Measurements from ENCODE around the gene RAB5B.
"Not testable (repeated sequence)": the region's sequence is repeated elsewhere in the genome, so short reads cannot be mapped to it uniquely, and the experiment has no call there.

The RAB5B gene

DNA sequence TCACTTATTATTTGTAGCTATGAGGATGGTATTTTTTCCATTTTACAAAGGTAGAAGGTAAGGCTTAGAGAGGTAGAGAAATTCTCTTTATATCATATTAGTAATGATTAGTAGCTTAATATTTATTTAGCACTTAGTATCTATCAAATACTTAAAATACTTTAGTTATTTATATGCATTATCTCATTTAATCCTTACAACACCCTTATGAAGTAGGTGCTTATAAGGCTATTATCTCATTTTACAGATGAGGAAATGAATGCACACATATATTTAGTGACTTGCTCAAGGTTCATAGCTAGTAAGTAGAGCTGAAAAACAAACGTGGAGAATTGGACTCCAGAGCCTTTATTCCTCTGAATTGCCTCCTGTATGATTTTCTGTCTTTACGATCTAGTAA, 11.0 kb downstream of the RAB5B start:
- DNase-seq = no peak

DNA sequence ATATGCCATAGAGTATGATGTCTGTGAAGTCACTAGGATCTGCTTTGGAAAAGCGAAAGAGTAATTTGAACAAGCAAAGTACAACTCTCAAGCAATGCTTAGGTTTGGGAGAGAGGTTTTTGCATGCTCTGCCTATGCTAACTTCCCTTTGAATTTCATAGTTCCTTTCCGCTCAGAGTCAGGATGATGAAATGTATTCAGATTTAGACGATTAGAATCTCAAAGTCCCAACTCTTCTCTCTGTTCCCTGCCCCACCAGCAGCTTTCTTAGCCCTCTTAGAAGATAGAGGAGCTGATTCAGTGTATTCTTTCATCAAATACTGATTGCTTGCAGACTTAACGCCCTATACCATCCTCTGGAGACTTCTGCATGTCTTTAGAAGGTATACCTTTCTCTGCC, 11.5 kb downstream of the RAB5B start:
- no peak for DNase-seq

DNA sequence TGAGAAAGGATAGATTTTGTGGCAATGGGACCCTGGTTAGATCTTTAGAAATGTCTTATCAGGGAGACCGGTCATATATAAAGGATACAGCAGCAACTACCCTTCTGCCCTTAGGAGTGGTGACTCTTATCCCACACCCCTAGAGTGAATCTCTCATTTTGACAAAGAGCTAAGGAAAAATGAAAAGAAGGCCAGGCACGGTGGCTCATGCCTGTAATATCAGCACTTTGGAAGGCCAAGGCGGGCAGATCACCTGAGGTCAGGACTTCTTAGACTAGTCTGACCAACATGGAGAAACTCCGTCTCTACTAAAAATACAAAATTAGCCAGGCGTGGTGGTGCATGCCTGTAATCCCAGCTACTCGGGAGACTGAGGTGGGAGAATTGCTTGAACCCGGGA, 12.1 kb downstream of the RAB5B start:
- DNase-seq = not testable (repeated sequence)

DNA sequence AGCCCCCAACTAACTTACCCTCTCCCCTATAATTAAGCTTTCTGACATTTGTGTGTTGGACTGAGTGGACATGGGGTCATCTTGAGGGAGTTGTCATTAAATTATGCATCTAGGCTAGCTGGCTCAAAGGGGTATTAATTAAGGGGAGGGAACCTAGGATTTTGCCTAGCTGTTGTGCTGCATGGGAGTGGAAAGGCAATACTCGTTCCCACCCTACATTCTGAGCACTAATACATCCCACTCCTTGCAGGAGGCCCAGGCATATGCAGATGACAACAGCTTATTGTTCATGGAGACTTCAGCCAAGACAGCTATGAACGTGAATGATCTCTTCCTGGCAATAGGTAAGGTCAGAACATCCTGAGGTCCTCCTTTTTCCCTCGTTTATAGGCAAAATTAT, 17.2 kb downstream of the RAB5B start:
- DNase-seq = no peak

DNA sequence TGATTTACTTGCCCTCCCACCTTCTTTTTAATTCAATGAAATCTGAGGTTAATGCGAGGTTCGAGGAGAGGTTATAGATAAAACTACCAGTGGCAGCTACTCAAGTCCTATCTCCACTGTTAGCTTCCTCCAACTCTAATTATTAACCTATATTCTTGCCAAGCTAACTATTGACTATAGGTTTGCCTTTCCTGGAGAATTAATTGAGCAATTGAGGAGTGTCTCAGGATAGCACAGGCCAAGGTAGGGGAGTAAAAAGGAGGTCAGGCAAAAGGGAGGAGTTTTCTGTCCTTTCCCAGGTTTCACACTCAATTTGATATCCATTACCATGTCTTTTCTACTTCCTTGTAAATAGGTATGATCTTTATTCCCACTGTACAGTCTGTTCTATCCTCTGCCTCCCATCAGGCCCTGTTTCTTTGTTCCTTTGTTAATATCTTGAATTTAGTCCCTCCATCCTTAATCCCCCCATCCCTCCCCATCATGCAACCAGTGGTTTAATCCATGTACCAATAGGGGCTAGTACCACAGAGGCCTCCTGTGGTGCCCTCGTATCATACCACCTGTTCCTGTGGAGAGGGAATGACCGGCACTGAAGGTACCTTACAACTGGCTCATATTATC, 19.5 kb downstream of the RAB5B start:
- DNase-seq = no peak

DNA sequence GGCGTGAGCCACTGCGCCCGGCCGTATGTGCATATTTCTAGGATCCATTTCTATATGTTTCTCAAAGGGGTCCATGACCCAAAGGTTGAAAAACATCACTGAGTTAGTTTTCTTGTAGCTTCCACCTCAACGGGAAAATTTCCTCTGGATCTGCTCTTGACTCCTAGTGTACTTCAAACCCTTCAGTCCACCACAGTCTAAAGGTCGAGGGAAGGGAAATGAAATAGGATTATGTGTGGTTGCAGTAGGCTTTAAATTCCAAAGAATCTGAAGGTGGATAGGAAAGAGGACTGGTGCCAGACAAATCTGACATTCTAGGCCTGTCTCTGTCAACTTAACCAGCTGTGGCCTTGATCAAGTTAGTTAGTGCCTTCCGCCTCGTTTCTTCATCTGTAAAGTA, 21.5 kb downstream of the RAB5B start:
- no peak for DNase-seq

DNA sequence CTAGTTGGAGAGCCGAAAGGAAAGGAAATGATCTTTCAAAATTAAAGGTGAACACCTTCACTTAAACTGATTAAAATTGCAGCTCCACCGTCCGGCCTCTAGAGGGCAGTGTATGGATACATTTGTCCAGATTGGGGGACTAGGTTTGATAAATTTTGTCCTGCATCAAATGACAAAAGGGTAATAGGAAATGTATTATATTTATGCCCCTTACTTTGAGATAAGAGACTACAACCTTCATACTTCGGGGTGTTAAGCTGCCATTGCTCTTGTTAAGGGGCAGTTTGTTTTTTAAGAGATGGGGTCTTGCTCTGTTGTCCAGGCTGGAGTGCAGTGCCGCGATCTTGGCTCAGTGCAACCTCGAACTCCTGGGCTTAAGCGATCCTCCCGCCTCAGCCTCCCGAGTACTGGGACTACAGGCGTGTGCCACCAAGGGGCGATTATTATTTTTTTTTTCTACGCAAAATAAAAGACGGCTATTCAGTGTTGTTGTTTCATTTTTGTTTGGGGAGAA, 22.4 kb downstream of the RAB5B start:
- peak; percentile 37 for DNase-seq

DNA sequence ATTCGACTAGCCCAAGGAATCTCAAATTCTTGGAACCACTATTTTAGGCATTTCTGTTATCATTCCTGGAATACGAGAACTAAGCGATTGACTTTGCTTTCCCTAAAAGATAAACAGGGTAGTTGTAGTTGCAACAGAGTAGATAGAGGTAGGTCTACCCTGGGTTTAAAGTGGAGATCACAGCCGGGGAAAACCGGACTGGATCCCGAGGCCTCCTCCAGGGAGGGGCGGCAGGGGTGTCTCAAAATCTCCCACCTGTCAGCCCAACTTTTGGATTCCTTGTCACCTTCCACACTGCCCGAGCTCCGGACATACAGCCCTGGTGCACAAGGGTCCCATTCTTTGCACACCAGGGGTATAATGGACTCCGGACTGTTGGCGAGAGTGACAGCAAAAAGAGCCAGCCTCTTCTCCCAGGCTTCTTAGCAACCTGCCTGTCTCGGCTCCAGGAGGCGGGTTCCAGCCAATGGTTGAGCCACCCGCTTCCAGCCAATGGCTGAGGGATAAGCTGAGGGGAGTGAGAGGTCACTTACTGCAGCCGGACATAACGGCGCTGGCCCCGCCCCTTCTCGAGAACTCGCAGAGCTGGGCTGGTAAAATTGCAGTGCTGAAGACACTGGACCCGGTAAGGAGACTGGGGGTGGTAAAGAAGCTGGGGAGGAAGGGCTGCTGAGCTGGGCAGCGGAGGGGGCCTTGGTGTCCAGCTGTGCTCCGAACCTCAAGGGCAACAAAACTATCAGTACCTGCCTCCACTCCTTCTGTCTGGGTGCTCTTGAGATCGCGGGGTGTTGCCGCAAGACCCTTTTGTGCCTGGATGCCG, 23.0 kb downstream of the RAB5B start, which contains the start of gene SUOX:
Gene SUOX, plus strand, starts transcription at position 562 of the 820 bp plus-strand sequence. CDS start 4,946 bp downstream, outside the sequence.
- peak; percentile 100 for DNase-seq

DNA sequence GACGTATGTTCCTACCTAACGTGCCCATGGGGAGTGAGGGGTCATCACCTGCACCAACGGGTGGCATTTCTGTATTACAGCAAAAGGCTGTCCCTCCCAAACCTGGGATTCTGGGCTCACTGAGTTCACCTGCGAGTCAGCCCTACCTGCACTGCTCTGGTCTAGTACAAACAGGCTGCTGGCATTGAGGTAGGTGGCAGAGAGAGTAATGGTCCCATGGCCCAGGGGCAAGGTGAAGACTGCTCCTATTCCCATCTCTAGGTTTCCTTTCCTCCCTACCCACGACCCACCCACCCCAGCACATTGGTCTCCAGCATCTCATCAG, 23.6 kb downstream of the RAB5B start:
- DNase-seq = no peak

DNA sequence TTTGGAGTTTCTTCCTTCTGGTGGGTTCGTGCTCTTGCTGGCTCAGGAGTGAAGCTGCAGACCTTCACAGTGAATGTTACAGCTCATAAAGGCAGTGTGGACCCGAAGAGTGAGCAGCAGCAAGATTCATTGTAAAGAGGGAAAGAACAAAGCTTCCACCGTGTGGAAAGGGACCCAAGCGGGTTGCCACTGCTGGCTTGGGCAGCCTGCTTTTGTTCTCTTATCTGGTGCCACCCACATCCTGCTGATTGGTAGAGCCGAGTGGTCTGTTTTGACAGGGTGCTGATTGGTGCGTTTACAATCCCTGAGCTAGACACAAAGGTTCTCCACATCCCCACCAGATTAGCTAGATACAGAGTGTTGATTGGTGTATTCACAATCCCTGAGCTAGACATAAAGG, 25.6 kb downstream of the RAB5B start:
- DNase-seq = not testable (repeated sequence)

DNA sequence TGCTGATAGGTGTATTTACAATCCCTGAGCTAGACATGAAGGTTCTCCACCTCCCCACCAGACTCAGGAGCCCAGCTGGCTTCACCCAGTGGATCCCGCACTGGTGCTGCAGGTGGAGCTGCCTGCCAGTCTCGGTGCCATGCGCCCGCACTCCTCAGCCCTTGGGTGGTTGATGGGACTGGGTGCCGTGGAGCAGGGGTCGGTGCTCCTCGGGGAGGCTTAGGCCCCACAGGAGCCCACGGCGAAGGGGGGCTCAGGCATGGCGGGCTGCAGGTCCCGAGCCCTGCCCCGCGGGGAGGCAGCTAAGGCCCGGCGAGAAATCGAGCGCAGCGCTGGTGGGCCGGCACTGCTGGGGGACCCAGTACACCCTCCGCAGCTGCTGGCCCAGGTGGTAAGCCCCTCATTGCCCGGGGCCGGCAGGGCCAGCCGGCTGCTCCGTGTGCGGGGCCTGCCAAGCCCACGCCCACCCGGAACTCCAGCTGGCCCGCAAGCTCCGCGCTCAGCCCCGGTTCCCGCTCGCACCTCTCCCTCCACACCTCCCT, 26.2 kb downstream of the RAB5B start:
- DNase-seq = not testable (repeated sequence)

DNA sequence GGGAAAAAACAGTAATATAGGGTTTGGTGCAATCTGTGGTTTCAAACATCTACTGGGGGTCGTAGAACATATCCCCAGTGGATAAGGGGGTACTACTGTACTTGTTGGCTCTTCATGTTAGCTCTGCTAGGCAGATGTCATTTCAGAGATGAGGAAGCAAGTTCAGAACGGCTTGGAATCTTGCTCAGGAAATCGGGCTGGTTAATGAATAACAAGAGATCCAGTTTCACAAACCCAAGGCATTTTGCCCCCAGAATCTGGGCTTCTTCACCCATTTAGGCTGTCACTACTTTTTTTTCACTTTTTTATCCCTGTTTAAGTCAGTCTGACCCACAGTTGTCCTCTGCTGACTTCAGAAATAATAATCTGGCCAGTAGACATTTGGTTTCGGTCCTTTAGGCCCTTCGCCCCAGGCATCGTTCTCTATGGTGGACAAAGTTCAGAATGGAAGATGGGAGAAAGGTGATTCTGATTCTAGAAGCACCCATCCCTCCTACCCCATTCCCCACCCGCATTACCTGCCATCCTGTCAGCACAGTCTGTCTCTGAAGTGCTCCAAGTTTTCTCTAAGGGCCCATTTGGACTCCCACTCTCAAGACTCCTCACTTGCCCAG, 27.7 kb downstream of the RAB5B start:
- DNase-seq = no peak

DNA sequence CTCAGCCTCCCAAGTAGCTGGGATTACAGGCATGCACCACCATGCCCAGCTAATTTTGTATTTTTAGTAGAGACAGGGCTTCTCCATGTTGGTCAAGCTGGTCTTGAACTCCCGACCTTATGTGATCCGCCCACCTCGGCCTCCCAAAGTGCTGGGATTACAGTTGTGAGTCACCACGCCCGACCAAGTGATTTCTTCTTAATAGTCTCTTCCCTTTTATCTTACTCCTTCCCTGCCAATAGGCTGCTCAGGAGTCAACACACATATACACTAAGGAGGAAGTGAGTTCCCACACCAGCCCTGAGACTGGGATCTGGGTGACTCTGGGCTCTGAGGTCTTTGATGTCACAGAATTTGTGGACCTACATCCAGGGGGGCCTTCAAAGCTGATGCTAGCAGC, 29.5 kb downstream of the RAB5B start:
- not testable (repeated sequence) for DNase-seq

DNA sequence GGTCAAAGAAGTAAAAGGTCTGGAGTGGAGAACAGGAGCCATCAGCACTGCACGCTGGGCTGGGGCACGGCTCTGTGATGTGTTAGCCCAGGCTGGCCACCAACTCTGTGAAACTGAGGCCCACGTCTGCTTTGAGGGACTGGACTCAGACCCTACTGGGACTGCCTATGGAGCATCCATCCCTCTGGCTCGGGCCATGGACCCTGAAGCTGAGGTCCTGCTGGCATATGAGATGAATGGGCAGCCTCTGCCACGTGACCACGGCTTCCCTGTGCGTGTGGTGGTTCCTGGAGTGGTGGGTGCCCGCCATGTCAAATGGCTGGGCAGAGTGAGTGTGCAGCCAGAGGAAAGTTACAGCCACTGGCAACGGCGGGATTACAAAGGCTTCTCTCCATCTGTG, 30.3 kb downstream of the RAB5B start:
- no peak for DNase-seq

DNA sequence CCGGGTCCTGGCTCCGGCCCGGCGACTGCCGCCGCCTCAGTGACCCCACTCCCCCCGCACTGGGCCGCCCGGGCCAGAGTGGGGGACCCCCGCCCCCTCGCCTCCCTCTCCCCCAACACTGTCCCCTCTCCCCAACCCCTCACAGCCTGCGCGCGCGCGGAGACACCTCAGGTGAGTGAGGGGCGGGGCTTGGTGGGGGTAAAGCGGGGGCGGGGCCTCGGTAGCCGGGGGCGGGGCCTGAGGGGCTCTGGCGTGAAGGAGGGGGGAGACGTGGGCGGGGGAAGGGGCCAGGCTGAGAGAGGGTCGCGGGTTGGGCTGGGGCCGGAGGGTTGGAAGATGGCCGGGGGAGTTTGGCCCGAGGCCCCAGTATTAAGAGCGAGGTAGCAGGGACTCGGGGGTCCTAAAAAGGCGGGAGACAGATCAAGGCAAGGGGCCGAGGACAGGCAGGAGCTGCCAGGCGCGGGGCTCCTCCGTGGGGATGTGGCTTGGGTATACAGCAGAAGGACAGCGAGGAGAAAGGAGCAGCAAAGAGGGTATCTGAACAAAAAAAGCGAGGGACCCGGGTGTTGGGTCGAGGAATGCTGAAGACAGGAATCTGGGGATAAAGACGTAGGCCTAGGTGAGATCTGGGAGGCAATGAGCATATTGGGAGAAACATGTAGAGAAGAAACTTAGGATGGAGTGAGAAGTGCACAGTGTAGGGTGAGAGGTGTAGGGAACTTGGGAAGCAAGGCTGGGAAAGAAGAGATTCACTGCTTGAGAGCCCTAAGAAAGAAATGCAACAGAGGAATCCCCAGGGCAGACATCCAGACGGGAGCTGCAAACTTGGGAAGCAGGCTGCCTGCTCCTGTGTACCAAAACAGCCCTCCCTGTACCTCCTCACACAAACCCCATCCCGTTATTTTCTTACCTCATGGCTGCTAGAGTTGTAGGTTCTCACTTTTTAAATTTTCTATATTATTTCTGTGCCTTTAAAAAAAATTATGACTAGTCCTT, 34.0 kb downstream of the RAB5B start:
- DNase-seq = peak; percentile 20

DNA sequence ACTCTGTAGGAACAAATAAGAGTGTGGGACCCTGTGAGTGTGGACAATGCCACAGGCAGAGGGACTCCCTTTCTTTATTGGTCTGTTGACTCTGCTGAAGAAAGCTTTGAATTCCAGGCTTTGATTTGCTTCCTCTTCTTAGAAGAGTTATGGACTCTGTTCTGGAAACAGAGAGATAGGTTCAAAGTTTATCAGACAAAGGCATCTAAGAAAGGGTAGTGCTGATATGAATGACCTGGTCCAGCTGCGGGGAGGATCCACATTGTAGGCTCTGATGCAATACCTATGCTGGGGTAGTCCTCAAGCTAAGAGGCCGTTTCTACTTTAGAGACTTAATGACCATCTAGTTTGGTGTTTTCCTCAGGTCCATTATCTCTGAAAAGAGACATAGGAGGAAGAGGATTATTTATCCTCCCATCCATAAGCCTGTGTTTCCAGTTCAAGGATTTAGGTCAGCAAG, 36.3 kb downstream of the RAB5B start:
- no peak for DNase-seq

DNA sequence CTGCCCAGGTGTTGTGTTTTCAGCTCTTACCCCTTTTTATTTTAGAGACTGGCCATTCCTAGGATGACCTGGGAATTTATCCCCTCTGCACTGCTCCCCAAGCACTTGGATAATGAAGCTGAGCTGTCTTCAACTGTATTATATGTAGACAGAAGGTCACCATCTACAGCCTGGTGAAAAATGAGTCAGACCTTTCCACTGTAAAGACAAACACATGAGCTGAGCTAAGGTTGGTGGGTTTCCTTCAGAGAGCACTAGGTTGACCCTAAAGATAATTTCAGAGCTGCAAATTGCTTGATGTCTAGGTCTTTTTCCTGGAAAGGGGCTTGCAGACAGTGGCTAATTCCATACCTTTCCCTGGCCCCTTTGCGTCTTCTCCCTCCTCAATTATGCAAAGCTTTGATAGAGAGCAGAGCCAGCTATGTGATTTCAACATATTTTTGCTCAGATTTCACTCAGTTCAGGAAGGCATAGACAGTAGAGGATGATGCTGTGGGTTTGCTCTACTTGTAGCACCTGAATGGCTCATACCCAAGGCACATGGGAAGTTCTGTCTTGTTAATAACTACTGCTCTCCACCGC, 37.7 kb downstream of the RAB5B start:
- DNase-seq = no peak

DNA sequence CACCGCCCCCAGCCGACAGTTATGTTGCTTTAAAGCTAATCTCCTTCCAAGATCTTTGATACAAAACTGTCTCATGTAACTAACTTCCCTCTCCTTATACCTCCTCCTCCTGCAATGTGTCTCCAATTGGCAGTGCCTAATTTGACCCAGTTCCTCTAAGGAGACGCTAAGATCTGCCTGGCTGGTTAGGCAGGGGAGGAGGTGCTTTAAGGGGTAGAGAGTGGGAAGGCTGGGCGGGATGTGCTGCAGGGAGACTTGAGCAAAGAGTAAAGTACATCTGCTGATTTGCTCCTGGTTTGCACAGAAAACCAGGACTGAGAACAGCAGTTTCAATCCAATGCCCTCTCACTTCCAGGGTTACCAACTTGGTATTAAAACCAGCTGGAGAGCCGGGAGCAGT, 39.6 kb downstream of the RAB5B start:
- DNase-seq = no peak

DNA sequence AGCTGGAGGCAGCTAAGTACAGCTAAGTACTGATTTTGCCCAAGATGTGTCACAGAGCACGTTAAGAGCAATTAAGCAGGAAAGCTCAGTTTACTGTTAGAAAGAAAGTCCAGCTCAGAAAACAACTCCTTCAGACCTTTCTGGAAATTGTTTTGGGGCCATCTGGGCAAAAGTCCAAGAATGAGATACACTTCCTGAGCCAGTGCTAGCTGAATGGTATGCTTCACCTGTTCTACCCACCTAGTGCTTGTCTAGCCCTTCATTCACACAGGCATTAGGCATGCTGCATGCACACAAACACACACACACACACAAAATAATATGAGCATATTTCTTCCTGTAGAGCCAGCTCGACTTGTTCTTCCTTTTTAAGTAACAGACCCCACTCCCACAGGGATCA, 40.3 kb downstream of the RAB5B start:
- DNase-seq = no peak

DNA sequence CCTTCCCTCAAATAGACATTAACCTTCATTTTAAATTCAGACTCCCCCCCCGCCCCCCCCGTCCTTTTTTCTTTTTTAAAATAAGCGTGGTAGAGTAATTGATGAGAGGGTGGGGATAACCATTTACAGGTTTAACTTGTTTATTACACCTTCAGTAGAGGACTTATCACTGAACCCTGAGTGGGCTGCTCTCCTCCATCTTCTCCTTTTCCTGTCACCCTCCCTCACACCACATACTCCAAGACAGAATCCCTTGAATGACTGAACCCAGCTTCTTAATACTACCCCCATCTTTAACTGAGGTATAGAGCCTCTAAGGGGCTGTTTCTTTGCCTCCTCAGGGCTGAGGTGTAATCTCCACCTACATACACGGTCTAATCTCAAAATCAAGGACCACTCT, 43.3 kb downstream of the RAB5B start:
- no peak for DNase-seq

DNA sequence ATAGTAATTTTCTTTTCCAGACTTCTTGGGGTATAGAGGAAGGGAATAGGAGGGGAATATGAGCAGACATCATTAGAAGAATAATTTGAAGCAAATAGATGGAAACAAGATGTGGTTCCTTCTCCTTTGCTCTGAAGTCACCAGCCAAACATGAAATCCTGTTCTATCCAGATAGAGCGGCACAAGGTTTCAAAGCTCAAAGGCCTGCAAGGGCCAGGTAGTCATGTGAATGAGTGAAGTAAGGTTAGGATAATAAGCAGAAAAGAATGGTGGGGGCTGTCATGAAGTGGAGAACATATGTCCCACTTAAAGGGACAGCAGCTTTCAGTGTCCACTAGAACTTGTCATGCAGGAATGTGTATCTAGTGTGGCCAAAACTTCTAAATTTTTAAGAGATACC, 44.5 kb downstream of the RAB5B start:
- DNase-seq = no peak

Data from NCI-H226 (cell line).